ENCODE data around the gene SMIM9. TPM values are rescaled to one million over a fixed set of nuclear protein-coding genes. Genes with fewer than 3 reads are reported as not detected.
"Not testable (repeated sequence)": the region's sequence is repeated elsewhere in the genome, so short reads cannot be mapped to it uniquely, and the experiment has no call there.

The SMIM9 gene
- polyA plus RNA-seq (2013, experiment 1 of 2) = not detected
- polyA plus RNA-seq (2013, experiment 2 of 2) = not detected

- H3K4me1 ChIP-seq (ENCODE audit: control insufficient read depth in 2 of 2, insufficient read depth in 1 of 2, low read depth in 1 of 2, low read length in 2 of 2) = no peaks in the 10 kb centered on the region
- no peak within 1 kb of the TSS for H3K23ac ChIP-seq (ENCODE audit: low read depth, low read length, poor library complexity)
- H2BK120ac ChIP-seq (ENCODE audit: low read depth, low read length) = no peak within 1 kb of the TSS
- H4K8ac ChIP-seq (ENCODE audit: low read depth, low read length) = no peak within 1 kb of the TSS
- no peak within 1 kb of the TSS for H2BK12ac ChIP-seq (ENCODE audit: low read length)
- H3K4me2 ChIP-seq (ENCODE audit: insufficient read depth, low read length, poor library complexity, severe bottlenecking) = no peak within 1 kb of the TSS
- no peak within 1 kb of the TSS for H3K4me3 ChIP-seq (ENCODE audit: low read length in 2 of 2)
- H2BK15ac ChIP-seq (ENCODE audit: low read length) = no peak within 1 kb of the TSS
- no peak for DNase-seq (ENCODE audit: low spot score)
- H2BK5ac ChIP-seq (ENCODE audit: low read length) = no peak within 1 kb of the TSS
- no peaks in the 10 kb centered on the region for H3K9me3 ChIP-seq (replicated peaks in 1 of 2; ENCODE audit: control insufficient read depth in 2 of 2, insufficient read depth in 1 of 2, low read depth in 1 of 2, low read length in 2 of 2)
- no peak within 1 kb of the TSS for H3K14ac ChIP-seq (ENCODE audit: low read length)
- no peaks in the 10 kb centered on the region for H3K36me3 ChIP-seq (replicated peaks in 1 of 2; ENCODE audit: control insufficient read depth in 2 of 2, insufficient read depth in 2 of 2, low read length in 2 of 2)
- H3K27ac ChIP-seq (replicated peaks; ENCODE audit: low read length) = no peak within 1 kb of the TSS
- peaks cover 0 to 38% (median 0%) of the 10 kb centered on the region in 3 experiments for H3K27me3 ChIP-seq (ENCODE audit: control insufficient read depth in 3 of 3, insufficient read depth in 3 of 3, low read depth in 1 of 3, low read length in 3 of 3)
- H3K4ac ChIP-seq (ENCODE audit: low read length) = no peak within 1 kb of the TSS
- WGBS, 2 donors (ENCODE audit: extremely low coverage in 2 of 2, insufficient read length in 2 of 2, insufficient replicate concordance in 1 of 2) = no CpG with 5 or more reads among the region's 3 CpGs
- H2AK5ac ChIP-seq (ENCODE audit: low read depth, low read length) = no peak within 1 kb of the TSS
- no peak within 1 kb of the TSS for H3K18ac ChIP-seq (ENCODE audit: low read length)
- H2AFZ ChIP-seq (ENCODE audit: low read length) = no peak within 1 kb of the TSS
- no peak within 1 kb of the TSS for H3K9ac ChIP-seq (ENCODE audit: low read depth, low read length, poor library complexity)
- H3K79me1 ChIP-seq (ENCODE audit: low read depth, low read length) = no peaks in the 10 kb centered on the region
- H4K91ac ChIP-seq (ENCODE audit: low read depth, low read length, poor library complexity) = no peak within 1 kb of the TSS
Observed at GRCh38 chrX:154834562-154834961, at the start of gene SMIM9. Gene SMIM9, minus strand, starts transcription at chrX:154834662. Its CDS starts 3,806 bp downstream, at chrX:154830856.

GRCh38 chrX:154884069-154884468 lies 49.6 kb upstream of the SMIM9 start:
- not testable (repeated sequence) for H3K4ac ChIP-seq (ENCODE audit: low read length); H2BK12ac ChIP-seq (ENCODE audit: low read length); H3K27me3 ChIP-seq (ENCODE audit: control insufficient read depth in 3 of 3, insufficient read depth in 3 of 3, low read depth in 1 of 3, low read length in 3 of 3); H3K9me3 ChIP-seq (replicated peaks in 1 of 2; ENCODE audit: control insufficient read depth in 2 of 2, insufficient read depth in 1 of 2, low read depth in 1 of 2, low read length in 2 of 2); H3K4me3 ChIP-seq (ENCODE audit: low read length in 2 of 2); H3K14ac ChIP-seq (ENCODE audit: low read length); H3K18ac ChIP-seq (ENCODE audit: low read length); H2BK5ac ChIP-seq (ENCODE audit: low read length); H3K23ac ChIP-seq (ENCODE audit: low read depth, low read length, poor library complexity); H3K36me3 ChIP-seq (replicated peaks in 1 of 2; ENCODE audit: control insufficient read depth in 2 of 2, insufficient read depth in 2 of 2, low read length in 2 of 2); DNase-seq (ENCODE audit: low spot score); H3K79me1 ChIP-seq (ENCODE audit: low read depth, low read length); H3K4me2 ChIP-seq (ENCODE audit: insufficient read depth, low read length, poor library complexity, severe bottlenecking); H3K27ac ChIP-seq (replicated peaks; ENCODE audit: low read length); H3K4me1 ChIP-seq (ENCODE audit: control insufficient read depth in 2 of 2, insufficient read depth in 1 of 2, low read depth in 1 of 2, low read length in 2 of 2); H3K9ac ChIP-seq (ENCODE audit: low read depth, low read length, poor library complexity); H2BK120ac ChIP-seq (ENCODE audit: low read depth, low read length); H2AFZ ChIP-seq (ENCODE audit: low read length); H4K91ac ChIP-seq (ENCODE audit: low read depth, low read length, poor library complexity); H4K8ac ChIP-seq (ENCODE audit: low read depth, low read length); H2BK15ac ChIP-seq (ENCODE audit: low read length); H2AK5ac ChIP-seq (ENCODE audit: low read depth, low read length)
- WGBS, 2 donors (ENCODE audit: extremely low coverage in 2 of 2, insufficient read length in 2 of 2, insufficient replicate concordance in 1 of 2) = no CpG with 5 or more reads among the region's 8 CpGs

- Histone ChIP-seq H3K23ac (ENCODE audit: low read depth, low read length, poor library complexity) (no peak overlapping the region), H3K4ac (ENCODE audit: low read length) (no peak overlapping the region), H3K14ac (ENCODE audit: low read length) (no peak overlapping the region), H2BK5ac (ENCODE audit: low read length) (no peak overlapping the region), H3K27ac (replicated peaks; ENCODE audit: low read length) (no peak overlapping the region), H3K36me3 (replicated peaks in 1 of 2; ENCODE audit: control insufficient read depth in 2 of 2, insufficient read depth in 2 of 2, low read length in 2 of 2) (no peaks in the 10 kb centered on the region), H2BK120ac (ENCODE audit: low read depth, low read length) (no peak overlapping the region), H3K79me1 (ENCODE audit: low read depth, low read length) (no peaks in the 10 kb centered on the region), H3K9me3 (replicated peaks in 1 of 2; ENCODE audit: control insufficient read depth in 2 of 2, insufficient read depth in 1 of 2, low read depth in 1 of 2, low read length in 2 of 2) (no peaks in the 10 kb centered on the region), H3K9ac (ENCODE audit: low read depth, low read length, poor library complexity) (no peak overlapping the region), H2BK15ac (ENCODE audit: low read length) (no peak overlapping the region), H3K27me3 (ENCODE audit: control insufficient read depth in 3 of 3, insufficient read depth in 3 of 3, low read depth in 1 of 3, low read length in 3 of 3) (no peaks in the 10 kb centered on the region), H3K4me3 (ENCODE audit: low read length in 2 of 2) (no peak overlapping the region), H3K18ac (ENCODE audit: low read length) (no peak overlapping the region), H3K4me2 (ENCODE audit: insufficient read depth, low read length, poor library complexity, severe bottlenecking) (no peak overlapping the region), H4K91ac (ENCODE audit: low read depth, low read length, poor library complexity) (no peak overlapping the region), H2BK12ac (ENCODE audit: low read length) (no peak overlapping the region), H3K4me1 (ENCODE audit: control insufficient read depth in 2 of 2, insufficient read depth in 1 of 2, low read depth in 1 of 2, low read length in 2 of 2) (no peaks in the 10 kb centered on the region), H2AK5ac (ENCODE audit: low read depth, low read length) (no peak overlapping the region), H2AFZ (ENCODE audit: low read length) (no peak overlapping the region), H4K8ac (ENCODE audit: low read depth, low read length) (no peak overlapping the region)
- no peak for DNase-seq (ENCODE audit: low spot score)
- WGBS, 2 donors (ENCODE audit: extremely low coverage in 2 of 2, insufficient read length in 2 of 2, insufficient replicate concordance in 1 of 2) = no CpG with 5 or more reads among the region's 2 CpGs
Observed at GRCh38 chrX:154873329-154873728, 38.9 kb upstream of the SMIM9 start.

GRCh38 chrX:154868522-154868921 lies 34.1 kb upstream of the SMIM9 start:
- H3K4me2 ChIP-seq (ENCODE audit: insufficient read depth, low read length, poor library complexity, severe bottlenecking); H4K91ac ChIP-seq (ENCODE audit: low read depth, low read length, poor library complexity); H3K18ac ChIP-seq (ENCODE audit: low read length); DNase-seq (ENCODE audit: low spot score); H3K4me3 ChIP-seq (ENCODE audit: low read length in 2 of 2); H2AFZ ChIP-seq (ENCODE audit: low read length); H3K79me1 ChIP-seq (ENCODE audit: low read depth, low read length); H2BK120ac ChIP-seq (ENCODE audit: low read depth, low read length); H4K8ac ChIP-seq (ENCODE audit: low read depth, low read length); H3K27me3 ChIP-seq (ENCODE audit: control insufficient read depth in 3 of 3, insufficient read depth in 3 of 3, low read depth in 1 of 3, low read length in 3 of 3); H2AK5ac ChIP-seq (ENCODE audit: low read depth, low read length); H3K4me1 ChIP-seq (ENCODE audit: control insufficient read depth in 2 of 2, insufficient read depth in 1 of 2, low read depth in 1 of 2, low read length in 2 of 2); H3K36me3 ChIP-seq (replicated peaks in 1 of 2; ENCODE audit: control insufficient read depth in 2 of 2, insufficient read depth in 2 of 2, low read length in 2 of 2); H3K4ac ChIP-seq (ENCODE audit: low read length); H3K27ac ChIP-seq (replicated peaks; ENCODE audit: low read length); H3K9me3 ChIP-seq (replicated peaks in 1 of 2; ENCODE audit: control insufficient read depth in 2 of 2, insufficient read depth in 1 of 2, low read depth in 1 of 2, low read length in 2 of 2); H2BK12ac ChIP-seq (ENCODE audit: low read length); H3K23ac ChIP-seq (ENCODE audit: low read depth, low read length, poor library complexity); H3K9ac ChIP-seq (ENCODE audit: low read depth, low read length, poor library complexity); H2BK15ac ChIP-seq (ENCODE audit: low read length); H2BK5ac ChIP-seq (ENCODE audit: low read length); H3K14ac ChIP-seq (ENCODE audit: low read length): not testable (repeated sequence)

All from neuronal stem cell (in vitro differentiated cells).